Head of caudate nucleus (tissue), 42 donors: ENCODE results near the gene PEAK1.
A peak's percentile ranks its signal among the peaks of the same experiment; 100 is the strongest.

ENCODE experiments used
- DNase-seq, 42 donors: peaks; one replicate each; pipeline versions ENCODE4 v3.0.0 to v3.0.0-alpha.2; 2020 to 2021; ENCODE audit warnings: mixed read lengths in 7 of 42
- intact Hi-C: fragments of 100-400 bp; cut with DNase I; formaldehyde crosslinking; loops from one replicate; pipeline ENCODE4 v1.15.0; 2022

Gene PEAK1

DNA sequence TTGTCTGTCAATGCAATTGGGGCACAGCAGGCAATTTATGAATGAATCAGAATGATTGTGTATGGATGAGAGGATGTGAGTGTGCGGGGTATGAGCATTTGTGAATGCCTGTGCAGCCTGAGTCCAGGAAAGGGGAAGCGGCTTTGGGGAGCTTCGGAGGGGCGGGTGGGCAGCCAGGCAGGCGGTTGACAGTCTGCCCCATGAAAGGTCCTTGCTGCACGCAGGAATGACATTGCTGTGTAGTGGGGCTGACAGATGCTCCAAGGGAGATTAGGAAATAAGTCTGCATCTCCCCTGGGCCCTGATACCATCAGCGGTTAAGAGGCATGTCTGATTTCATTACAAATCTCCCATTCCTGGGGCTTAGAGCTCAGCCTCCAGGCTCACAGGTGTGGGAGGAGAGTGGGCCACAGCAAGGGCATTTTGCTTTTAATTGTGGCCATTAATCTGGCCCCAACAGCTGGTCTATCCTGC, 322.6 kb downstream of the PEAK1 start:
- DNase-seq, result peak in 1 of 42 donors; percentile 26
- intact Hi-C loops, result no loop called here

DNA sequence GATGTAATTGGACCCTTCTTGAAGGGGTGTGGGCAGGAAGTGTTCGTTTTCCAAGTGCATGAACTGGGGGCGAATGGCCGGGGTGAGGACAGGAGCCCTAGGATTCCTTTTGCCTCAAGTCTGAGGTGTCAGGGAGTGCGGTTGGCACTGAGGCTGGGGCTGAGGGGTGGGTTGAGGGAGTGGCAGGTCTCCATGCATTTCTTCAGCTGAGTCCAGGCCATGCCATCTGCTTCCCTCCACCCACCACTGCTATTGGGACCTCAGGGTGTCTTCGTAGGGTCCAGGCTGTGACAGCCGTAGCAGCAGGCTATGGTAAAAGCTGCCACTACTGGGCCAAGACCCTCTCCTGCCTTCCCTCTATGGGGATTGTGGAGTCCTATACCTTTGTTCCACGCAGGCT, 323.4 kb downstream of the PEAK1 start:
- no peak for DNase-seq
- intact Hi-C loops, result no loop called here

DNA sequence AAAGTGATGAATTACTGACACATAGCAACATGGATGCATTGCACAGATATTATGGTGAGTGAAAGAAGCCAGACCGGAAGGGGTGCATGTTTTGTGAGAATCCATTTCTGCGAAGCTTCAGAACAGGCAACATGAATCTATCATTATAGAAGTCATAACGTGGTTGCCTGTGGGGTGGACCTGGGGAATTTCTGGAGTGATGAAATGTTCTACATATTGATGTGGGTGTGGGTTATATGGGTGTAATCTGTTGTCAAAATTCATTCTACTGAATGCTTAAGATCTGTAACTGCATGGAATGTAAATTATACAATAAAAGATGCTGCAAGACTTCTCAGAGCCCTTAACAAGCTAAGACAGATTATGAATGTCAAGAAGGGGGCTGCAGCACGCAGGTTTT, 323.8 kb downstream of the PEAK1 start:
- peak in 1 of 42 donors; percentile 28 for DNase-seq
- intact Hi-C loops, result no loop called here

DNA sequence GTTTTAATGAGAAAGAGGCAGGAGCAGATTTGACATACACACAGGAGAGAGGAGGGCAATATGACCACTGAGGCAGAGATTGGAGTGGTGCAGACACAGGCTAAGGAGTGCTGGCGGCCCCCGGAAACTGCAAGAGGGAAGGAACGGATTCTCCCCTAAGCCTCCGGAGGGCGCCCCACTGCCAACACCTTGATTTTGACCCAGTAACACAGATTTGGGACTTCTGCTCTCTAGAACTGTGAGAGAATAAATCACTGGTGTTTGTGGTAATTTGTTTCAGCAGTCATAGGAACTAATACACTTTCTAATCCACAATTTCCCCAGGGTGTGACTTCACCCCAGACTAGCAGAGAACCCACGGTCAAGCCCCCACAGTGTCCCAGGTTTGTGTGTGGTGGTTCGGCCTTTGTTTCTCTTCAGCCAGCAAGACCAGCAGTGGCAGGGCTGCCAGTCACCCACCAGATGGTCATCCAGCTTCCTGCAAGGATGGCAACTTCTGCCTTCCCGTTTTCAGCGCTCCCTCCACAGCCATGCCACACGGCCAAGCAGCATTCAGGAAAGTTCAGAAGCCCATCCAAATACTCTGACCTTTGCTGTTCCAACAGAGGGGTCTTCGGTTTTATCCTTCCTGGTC, 325.4 kb downstream of the PEAK1 start:
- peak in 1 of 42 donors; percentile 30 for DNase-seq
- intact Hi-C loops, result no loop called here

DNA sequence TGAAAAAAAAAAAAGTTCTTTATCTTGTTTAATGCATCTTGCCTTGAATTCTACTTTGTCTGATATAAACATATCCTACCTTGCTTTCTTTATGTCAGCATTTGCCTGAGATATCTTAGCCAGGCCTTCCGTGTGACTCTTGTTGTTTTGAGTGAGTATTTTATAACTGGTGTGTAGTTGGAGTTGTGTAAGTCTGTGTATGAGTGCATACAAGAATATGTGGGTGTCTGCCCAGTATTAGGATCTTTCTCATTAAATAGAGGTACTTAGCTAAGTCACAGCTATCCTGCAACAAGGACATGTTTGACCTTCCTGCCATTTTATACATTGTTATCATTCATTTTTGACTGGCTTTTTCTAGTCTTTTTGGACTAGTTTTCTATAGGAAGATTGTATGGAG, 326.5 kb downstream of the PEAK1 start:
- intact Hi-C loops, result no loop called here

DNA sequence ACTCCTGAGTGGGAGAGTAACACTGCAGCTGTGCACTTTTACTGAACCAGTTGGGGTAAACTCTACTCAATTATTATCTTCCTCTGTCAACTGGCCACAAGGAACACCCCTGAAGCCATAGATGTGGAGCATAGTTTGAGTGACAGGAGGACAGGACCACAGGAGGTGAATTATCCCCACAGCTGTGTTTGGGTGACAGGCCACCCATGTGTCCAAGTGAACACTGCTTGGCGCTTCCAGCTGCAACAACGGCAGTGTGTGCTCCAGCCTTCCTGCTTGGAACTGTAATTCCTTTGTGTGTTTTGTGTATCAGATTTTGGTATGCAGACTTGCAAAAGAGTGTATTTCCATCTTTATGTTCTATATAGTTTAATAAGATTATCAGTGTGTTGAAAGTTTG, 328.8 kb downstream of the PEAK1 start:
- DNase-seq, result peak in 1 of 42 donors; percentile 25
- intact Hi-C loops, result no loop called here

More for the DNA sequence above, 326.5 kb downstream of the PEAK1 start:
- DNase-seq, result no peak

DNA sequence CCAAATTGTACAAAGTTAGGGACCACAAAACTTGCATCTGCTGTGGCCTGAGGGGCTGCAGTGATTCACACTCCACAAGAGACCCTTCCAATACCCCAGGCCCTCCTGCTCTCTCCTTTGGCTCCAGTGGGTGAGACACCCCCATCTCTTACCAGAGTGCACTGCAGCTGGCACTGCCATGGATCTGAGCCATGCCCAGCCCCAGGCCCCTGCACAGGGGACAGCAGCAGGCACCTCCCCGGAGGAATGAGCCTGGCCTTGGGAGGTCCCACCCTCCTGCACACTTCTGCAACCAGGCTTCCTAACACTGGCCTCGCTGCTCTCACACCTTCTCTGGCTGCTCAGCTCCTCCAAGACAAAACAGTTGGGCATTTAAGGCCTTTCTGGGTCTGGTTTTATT, 332.7 kb downstream of the PEAK1 start:
- intact Hi-C loops, result no loop called here
- DNase-seq, result peak in 2 of 42 donors; percentile 9 to 38

DNA sequence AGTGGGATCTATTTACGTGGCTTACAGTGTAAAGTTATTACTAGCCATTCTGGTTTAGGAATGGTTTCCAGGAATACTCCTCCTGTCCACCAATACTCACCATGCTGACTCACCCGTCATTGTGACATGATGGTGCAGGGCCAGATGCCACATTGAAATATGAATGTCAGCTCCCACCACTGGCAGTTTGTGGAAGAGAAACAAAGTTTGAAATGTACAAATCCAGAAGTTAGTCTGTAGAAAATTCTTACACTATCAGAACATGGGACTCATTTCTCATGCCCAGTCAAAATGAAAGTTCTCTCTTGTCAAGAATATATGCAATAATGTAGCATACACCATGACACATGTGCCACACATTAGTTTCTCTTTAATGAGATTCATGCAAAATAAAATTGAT, 334.6 kb downstream of the PEAK1 start:
- intact Hi-C loops, result no loop called here
- peak in 2 of 42 donors; percentile 8 to 40 for DNase-seq

DNA sequence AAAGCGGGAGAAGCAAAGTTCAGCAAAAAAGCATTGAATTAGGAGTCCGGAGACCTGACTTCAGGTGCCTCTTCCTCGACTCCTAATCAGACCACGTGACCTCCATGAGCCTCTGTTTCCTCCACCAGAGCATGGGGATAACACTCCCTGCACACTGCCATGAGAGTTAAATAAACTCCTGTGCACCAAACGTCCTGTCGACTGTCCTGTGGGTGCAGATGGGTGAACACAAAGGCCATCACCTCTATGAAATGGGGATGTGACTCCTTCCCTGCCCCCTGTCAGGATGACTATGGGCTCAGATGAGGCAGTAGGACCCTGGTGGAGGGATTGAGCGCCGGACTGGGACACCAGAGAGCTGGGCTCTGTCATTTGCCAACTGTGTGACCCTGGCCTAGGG, 335.5 kb downstream of the PEAK1 start:
- intact Hi-C loops, result no loop called here
- DNase-seq, result peak in 2 of 42 donors; percentile 3 to 33

DNA sequence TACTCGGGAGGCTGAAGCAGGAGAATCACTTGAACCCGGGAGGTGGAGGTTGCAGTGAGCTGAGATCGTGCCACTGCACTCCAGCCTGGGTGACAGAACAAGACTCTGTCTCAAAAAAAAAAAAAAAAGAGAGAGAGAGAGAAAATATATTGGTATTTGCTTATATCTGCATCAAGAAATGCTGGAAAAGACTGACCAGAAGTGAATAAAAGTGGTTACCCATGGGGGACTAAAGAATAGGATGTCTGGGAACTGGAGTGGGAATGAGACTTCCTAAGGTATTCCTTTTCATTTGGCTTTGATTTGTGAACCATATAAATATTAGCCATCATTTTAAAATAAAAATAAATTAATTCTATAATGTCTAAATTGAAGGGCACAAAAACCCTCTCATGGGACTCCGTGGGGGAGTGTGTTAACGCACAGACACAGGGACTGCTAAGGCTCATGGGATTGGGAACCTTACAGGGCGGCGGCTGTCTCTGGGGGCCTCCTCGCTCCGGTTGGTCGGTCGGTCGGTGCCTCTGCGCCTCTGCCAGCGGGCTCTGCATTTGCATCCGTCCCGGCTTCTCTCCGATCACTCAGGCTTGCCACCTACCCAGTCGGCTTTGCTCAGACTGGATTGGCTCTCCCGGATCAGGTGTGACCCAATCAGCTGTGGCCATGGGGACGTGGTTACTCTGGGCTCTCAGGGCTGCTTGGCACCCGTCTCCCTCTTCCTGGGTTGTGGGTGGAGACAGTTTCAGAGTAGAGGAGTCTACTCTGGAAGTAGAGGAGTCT, 336.3 kb downstream of the PEAK1 start:
- peak; percentile 67 to 95 (median 87) for DNase-seq
- intact Hi-C loops, result no loop called here

DNA sequence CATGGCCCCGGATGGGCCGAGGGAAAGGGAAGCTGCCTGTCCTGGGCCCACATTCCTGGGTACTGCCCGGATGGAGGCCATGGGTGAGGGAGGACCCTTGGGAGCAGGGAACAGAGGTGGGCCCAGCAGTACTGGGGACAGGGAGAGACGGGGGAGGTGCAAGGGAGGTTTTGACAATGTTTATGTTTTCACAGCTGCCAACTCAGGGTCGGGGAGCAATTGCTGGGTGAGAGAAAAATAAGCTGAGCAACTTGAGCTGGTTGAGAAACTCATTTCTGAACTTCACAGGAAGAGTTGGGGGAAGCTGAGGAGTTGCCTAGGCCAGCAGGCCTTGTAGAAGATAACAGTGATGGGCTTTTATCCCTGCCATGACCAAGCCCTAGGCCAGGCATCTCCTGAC, 337.9 kb downstream of the PEAK1 start:
- peak in 1 of 42 donors; percentile 21 for DNase-seq
- intact Hi-C loops, result no loop called here

DNA sequence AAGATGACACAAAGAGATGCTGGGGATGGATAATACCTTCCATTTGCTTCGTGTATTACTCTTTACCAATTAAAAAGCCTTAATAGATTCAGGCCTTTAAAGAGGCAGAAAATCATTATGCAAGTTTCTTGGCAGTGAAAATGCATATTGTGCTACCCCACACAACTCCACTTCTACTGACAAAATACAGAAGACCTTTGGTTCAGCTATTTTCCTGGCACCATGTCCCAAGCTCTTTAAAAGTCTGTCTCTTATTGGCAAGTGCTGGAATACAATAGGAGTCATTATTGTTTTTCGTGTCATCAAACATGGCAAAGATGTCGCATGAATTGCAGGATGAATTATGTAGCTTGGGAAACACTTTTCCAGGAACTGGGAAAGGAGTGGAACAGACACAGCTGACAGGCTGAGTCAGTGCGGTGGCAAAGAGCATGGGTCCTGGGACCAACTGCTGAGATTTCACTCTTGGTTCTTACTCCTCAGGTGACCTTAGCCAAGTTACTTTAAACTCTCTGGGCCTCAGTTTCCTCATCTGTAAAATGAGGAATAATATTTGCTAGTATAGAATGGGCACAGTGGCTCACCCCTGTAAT, 343.5 kb downstream of the PEAK1 start:
- DNase-seq, result peak in 8 of 42 donors; percentile 7 to 54 (median 34)
- intact Hi-C loops, result loop anchor here (10.0 kb wide), 1 partner anchor 132 kb away; no protein-coding TSS in a partner anchor

DNA sequence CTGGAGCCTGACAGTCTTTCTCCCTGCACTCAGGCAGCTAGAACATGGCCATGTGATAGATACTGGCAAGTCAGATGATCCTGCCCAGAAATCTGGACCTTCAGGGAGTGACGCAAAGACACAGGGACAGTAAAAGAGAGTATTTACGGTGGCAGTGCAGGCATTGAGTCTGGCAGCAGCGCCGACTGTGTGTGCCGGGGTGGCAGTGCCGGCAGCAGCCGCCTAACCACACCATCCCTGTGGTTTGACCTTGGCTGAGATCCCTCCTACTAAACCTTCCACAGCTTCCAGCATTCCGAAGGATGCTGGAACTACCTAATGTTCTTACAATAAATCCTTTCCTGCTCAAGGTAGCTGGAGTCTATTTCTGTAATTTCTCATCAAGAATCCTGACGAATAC, 344.4 kb downstream of the PEAK1 start:
- intact Hi-C loops, result loop anchor here (10.0 kb wide), 1 partner anchor 131 kb away; no protein-coding TSS in a partner anchor
- peak in 31 of 42 donors; percentile 13 to 73 (median 45) for DNase-seq

DNA sequence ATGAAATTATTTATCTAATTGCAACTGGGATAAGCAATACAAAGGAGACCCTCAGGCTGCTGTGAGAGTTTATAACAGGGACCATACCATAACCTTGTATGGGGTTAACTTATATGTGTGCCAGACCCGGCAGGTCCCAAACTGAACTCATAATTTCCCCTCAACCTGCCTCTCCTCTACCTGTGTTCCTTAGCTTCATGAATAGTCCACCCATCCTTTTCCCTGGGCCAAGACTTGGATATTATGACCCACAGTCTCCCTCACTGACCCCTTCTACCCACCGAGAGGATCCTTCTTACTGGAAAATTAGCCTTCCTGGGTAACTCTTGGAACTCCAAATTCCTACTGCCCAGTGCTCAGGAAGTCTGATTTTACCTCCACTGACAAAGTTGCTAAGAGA, 345.6 kb downstream of the PEAK1 start:
- DNase-seq, result no peak
- intact Hi-C loops, result loop anchor here (10.0 kb wide), 1 partner anchor 130 kb away; no protein-coding TSS in a partner anchor

DNA sequence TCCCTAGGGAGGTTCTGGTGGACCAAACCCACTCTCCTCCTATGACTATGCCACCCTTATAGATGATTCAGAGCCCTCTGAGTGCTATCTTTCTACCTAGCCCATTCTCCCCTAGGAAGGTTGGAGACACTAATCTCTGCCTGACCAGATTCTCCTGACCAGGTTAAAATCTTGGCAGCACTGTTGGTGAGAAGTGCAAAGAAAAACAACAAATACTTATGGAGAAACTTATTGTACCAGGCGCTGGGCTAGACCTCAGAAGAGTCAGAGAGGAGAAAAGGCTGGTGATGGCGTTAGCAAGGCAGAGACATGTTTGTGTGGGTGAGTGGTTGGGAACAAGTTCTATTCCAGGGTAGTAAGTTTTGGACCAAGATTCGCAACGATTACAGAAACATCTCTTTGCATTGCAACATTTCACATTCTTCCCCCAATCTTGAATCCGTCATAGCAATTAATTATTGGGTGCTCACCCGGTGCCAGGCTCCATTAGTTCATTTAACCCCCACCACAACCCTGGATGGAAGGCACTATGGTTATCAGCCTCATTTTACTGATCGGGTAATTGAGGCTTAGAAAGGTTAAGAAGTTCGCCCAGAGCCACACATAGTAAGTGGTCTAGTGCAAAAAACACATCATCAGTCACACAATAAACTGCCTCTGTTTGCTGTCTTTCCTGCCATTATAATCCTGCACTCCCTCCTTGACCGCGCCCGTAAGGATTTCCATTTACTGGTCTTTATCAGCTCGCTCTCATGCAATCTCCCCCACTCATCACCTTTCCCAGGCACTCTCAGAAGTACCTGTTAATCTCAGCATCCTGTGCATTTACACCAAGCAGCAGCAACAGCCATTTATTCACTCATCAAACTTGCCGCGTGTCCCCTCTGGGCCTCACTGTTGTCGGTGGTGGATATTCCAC, 348.3 kb downstream of the PEAK1 start:
- intact Hi-C loops, result loop anchor here (10.0 kb wide), 1 partner anchor 127 kb away; no protein-coding TSS in a partner anchor
- no peak for DNase-seq

DNA sequence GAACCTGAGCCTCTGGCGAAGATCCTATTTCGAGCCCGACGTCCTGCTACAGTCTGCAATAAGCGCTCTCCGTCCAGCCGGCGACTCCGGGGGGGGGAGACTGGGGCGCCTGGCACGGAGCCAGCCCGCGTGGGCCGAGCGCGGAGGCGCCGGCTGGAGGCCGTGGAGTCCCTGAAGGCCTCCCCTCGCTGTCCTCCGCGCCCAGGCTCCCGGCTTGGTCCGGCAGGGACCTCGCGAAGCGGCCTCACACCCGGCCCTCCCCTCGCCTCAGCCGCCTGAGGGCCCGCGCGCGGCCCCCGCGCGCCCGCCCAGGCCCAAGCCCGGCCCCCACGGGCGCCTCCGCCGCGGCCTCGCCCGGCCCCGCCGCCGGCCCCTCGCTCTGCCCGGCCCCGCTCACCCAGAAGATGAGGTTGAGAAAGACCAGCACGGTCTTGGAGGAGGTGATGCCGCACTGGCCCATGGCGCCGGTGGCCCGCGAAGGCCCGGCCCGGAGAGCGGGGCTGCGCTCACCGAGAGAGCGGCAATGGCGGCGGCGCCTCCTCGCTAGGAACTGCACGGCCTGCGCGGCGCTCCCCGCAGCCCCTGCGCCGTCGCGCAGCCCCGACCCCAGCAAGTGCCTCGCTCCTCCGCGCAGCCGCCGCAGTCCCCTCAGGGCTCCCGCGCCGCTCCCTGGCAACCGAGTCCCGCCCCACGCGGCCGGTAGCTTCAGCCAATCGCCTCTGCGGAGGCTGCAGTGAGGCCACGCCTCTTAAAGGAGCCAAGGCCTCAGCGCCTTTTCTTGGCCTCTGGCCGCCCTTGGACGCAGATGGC, 349.2 kb downstream of the PEAK1 start, which contains the start of gene TSPAN3:
TSPAN3 (minus strand) TSS at position 615 of the 810 bp plus-strand sequence; CDS start at position 460, 155 bp downstream.
- peak; percentile 87 to 98 (median 96) for DNase-seq

DNA sequence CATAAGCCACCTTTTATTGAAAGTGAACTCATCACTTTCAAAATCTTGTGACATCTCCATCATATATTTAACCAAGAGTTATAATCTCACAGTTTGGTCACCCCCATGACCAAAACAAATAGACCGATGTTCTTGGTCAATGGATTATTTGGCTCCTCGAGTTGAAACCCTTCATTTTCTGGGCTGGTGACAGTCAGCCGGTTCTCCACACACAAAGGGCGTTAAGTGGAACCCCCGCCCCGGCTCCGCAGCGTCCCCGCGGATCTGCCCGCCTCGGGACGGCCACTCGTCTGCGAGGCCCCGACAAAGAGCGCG, 349.8 kb downstream of the PEAK1 start:
- DNase-seq, result peak in 3 of 42 donors; percentile 49 to 51 (median 50)
- intact Hi-C loops, result loop anchor here (10.0 kb wide), 1 partner anchor 125 kb away; no protein-coding TSS in a partner anchor

More for the DNA sequence above, 349.2 kb downstream of the PEAK1 start, which contains the start of gene TSPAN3:
- intact Hi-C loops, result loop anchor here (10.0 kb wide), 1 partner anchor 126 kb away; no protein-coding TSS in a partner anchor
